NCI-H2029 (cell line): ENCODE measurements around the gene STON2.
"Not testable (repeated sequence)": the region's sequence is repeated elsewhere in the genome, so short reads cannot be mapped to it uniquely, and the experiment has no call there.

ENCODE experiments used
- DNase-seq: peaks from one replicate; lab custom pipeline; 2025; lab: John Stamatoyannopoulos, UW

Gene STON2

GRCh38 chr14:81400202-81400678, at the start of gene STON2:
Gene STON2, minus strand, starts transcription at chr14:81400324. Its CDS starts 1,942 bp downstream, at chr14:81398382.
- peak; percentile 62 for DNase-seq

- DNase-seq = no peak
These were observed 49.5 kb upstream of the STON2 start for GRCh38 chr14:81449576-81449975.

GRCh38 chr14:81449114-81449513, 49.0 kb upstream of the STON2 start:
- DNase-seq = no peak

- no peak for DNase-seq
These were observed 47.1 kb upstream of the STON2 start for GRCh38 chr14:81447021-81447764.

- no peak for DNase-seq
These were observed 46.3 kb upstream of the STON2 start for GRCh38 chr14:81446279-81447007.

GRCh38 chr14:81441626-81442134, 41.6 kb upstream of the STON2 start:
- no peak for DNase-seq

- DNase-seq = no peak
These were observed 39.9 kb upstream of the STON2 start for GRCh38 chr14:81440041-81440440.

- no peak for DNase-seq
These were observed 37.1 kb upstream of the STON2 start for GRCh38 chr14:81437244-81437643.

- peak; percentile 37 for DNase-seq
These were observed 36.4 kb upstream of the STON2 start for GRCh38 chr14:81436296-81437138.

GRCh38 chr14:81435391-81436295, 35.5 kb upstream of the STON2 start:
- DNase-seq = no peak

GRCh38 chr14:81435048-81435390, 34.9 kb upstream of the STON2 start:
- DNase-seq = no peak

- no peak for DNase-seq
These were observed 34.1 kb upstream of the STON2 start for GRCh38 chr14:81434230-81434629.

- no peak for DNase-seq
These were observed 33.3 kb upstream of the STON2 start for GRCh38 chr14:81433378-81433777.

GRCh38 chr14:81432219-81432661, 32.1 kb upstream of the STON2 start:
- DNase-seq = no peak

GRCh38 chr14:81430235-81430634, 30.1 kb upstream of the STON2 start:
- DNase-seq = no peak

GRCh38 chr14:81429749-81430148, 29.6 kb upstream of the STON2 start:
- not testable (repeated sequence) for DNase-seq

- no peak for DNase-seq
These were observed 28.9 kb upstream of the STON2 start for GRCh38 chr14:81429028-81429427.

GRCh38 chr14:81427348-81428058, 27.4 kb upstream of the STON2 start:
- no peak for DNase-seq

GRCh38 chr14:81423504-81423903, 23.4 kb upstream of the STON2 start:
- DNase-seq = no peak

- no peak for DNase-seq
These were observed 18.1 kb upstream of the STON2 start for GRCh38 chr14:81418057-81418790.
